ENCODE data around the gene CREBRF. TPM values are rescaled to one million over a fixed set of nuclear protein-coding genes. Genes with fewer than 3 reads are reported as not detected.
"Not testable (repeated sequence)": the region's sequence is repeated elsewhere in the genome, so short reads cannot be mapped to it uniquely, and the experiment has no call there.

Gene CREBRF
- total RNA-seq, 1 donor from 2014 or later = 17.8 TPM

DNA sequence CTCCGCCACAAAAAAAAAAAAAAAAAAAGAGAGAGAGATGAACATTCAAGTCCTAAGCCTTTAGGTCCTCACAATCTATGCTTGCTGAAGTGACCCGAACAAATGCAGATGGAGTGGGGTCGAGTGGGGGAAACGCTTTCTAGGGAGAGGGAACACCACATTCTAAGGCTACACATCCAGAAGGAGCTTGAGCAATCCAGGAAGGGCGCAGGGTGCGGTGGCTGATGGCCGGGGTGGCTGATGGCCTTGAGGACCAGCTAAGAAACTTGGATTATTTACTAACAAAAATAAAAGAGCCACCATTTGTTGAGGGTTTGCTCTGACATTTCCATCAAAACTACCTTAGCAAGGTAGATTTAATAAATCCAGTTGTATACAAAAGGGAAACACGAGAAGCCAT, 87.4 kb downstream of the CREBRF start:
- TF ChIP-seq, protein P1, sequence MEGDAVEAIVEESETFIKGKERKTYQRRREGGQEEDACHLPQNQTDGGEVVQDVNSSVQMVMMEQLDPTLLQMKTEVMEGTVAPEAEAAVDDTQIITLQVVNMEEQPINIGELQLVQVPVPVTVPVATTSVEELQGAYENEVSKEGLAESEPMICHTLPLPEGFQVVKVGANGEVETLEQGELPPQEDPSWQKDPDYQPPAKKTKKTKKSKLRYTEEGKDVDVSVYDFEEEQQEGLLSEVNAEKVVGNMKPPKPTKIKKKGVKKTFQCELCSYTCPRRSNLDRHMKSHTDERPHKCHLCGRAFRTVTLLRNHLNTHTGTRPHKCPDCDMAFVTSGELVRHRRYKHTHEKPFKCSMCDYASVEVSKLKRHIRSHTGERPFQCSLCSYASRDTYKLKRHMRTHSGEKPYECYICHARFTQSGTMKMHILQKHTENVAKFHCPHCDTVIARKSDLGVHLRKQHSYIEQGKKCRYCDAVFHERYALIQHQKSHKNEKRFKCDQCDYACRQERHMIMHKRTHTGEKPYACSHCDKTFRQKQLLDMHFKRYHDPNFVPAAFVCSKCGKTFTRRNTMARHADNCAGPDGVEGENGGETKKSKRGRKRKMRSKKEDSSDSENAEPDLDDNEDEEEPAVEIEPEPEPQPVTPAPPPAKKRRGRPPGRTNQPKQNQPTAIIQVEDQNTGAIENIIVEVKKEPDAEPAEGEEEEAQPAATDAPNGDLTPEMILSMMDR (IDR thresholded peaks at IDR 0.05; ENCODE audit: unreplicated experiment) = no peak
- H3K4me3 Mint-ChIP-seq (ENCODE audit: low read depth) = no peak overlapping the region
- no peak for DNase-seq (ENCODE audit: low spot score, unreplicated experiment)
- no peak overlapping the region for H3K27ac Mint-ChIP-seq
- peaks cover 4% of the 10 kb centered on the region for H3K36me3 Mint-ChIP-seq (ENCODE audit: insufficient read depth)
- peaks cover 2% of the 10 kb centered on the region for H3K4me1 Mint-ChIP-seq (ENCODE audit: low read depth)
- H3K27me3 Mint-ChIP-seq = no peaks in the 10 kb centered on the region
- no peaks in the 10 kb centered on the region for H3K9me3 Mint-ChIP-seq (ENCODE audit: low read depth)

DNA sequence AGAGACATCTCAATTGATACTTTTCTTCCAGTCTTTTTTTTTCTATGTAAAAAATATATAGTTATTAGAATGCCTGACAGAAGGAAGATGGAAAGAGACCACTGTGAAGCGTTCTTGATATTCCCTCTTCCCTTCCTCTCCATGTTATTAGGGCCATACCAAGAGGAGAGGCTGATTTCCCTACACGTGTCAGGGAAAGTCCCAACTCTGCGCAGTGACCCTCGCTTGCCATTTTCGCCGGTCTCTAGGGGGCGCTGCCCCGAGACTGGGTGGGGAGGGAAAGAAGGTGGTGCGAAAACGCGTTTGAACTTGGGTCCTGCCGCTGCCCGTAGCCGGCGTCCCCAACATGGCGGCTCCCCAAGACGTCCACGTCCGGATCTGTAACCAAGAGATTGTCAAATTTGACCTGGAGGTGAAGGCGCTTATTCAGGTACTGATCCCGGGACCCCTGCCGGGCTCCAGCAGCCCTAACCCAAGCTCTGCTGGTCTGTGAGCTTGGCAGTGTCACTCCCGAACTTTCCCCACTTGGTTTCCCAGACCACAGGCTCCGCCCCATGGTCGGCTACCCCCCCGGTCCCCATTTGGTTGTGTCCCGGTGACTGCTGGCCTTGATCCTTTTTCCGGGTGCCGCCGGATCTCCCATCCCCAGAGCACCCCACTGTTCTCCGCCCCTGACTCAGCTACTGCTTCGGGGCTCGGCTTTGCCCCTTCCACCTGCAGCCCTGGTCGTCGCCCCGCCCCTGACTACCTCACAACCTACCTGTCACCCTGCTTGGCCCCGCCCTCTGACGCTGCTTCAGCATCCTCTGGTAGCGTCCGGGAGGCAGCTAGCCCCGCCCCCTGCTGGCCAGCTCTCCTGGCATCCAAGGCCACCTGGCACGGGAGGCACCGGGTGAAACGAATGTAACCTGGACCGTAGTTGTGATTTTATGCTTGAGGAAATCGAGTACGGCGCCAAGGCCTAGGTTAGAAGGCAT, 88.3 kb downstream of the CREBRF start, which contains the start of gene BNIP1:
BNIP1 (plus strand) TSS at position 332 of the 977 bp plus-strand sequence; CDS start at position 347, 15 bp downstream.
- TF ChIP-seq, protein P1 (IDR thresholded peaks at IDR 0.05; ENCODE audit: unreplicated experiment) = peak; percentile 96
- Mint-ChIP-seq H3K27ac (peak within 1 kb of the TSS; percentile 98), H3K27me3 (no peaks in the 10 kb centered on the region), H3K36me3 (ENCODE audit: insufficient read depth) (peaks cover 4% of the 10 kb centered on the region), H3K4me1 (ENCODE audit: low read depth) (peaks cover 2% of the 10 kb centered on the region), H3K4me3 (ENCODE audit: low read depth) (peak within 1 kb of the TSS; percentile 99), H3K9me3 (ENCODE audit: low read depth) (no peaks in the 10 kb centered on the region)
- peak; percentile 98 for DNase-seq (ENCODE audit: low spot score, unreplicated experiment)

DNA sequence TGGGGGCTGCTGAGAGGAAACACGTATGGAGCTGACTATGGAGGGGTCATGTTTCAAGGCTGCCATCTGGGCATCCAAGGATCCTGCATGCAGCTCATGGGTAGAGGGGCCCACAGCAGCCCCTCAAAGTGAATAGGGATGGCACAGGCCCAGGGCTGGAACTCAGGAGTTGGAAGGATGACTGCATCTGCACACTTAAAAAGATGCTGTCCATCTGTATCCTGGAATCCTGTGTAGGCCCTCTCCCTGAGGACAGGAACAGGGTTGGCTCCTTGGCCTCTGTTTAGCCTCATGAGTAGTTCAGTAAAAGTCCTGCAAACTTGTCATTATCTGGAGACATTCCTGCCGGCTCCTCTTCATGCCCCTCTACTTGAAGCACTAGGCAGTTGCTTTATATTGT, 92.2 kb downstream of the CREBRF start:
- H3K9me3 Mint-ChIP-seq (ENCODE audit: low read depth) = no peaks in the 10 kb centered on the region
- TF ChIP-seq, protein P1 (IDR thresholded peaks at IDR 0.05; ENCODE audit: unreplicated experiment) = no peak
- H3K27ac Mint-ChIP-seq = no peak overlapping the region
- DNase-seq (ENCODE audit: low spot score, unreplicated experiment) = no peak
- no peaks in the 10 kb centered on the region for H3K27me3 Mint-ChIP-seq
- H3K4me3 Mint-ChIP-seq (ENCODE audit: low read depth) = no peak overlapping the region
- peaks cover 2% of the 10 kb centered on the region for H3K4me1 Mint-ChIP-seq (ENCODE audit: low read depth)
- peaks cover 7% of the 10 kb centered on the region for H3K36me3 Mint-ChIP-seq (ENCODE audit: insufficient read depth)

DNA sequence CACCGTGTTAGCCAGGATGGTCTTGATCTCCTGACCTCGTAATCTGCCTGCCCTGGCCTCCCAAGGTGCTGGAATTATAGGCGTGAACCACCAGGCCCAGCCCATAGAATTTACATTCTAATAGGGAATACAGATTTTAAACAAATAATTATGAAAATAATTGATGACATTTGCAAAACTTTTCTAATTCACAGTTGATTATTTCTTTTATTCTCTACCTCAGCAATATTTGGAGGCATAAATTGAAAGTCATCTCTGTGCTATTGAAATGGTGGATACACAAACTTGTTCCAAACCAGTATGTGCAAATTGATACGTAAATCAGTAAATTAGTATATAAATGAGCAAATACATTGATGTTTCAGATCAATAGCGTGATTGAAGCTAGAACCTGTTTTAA, 96.4 kb downstream of the CREBRF start:
- no peak overlapping the region for H3K27ac Mint-ChIP-seq
- no peak for DNase-seq (ENCODE audit: low spot score, unreplicated experiment)
- H3K27me3 Mint-ChIP-seq = no peaks in the 10 kb centered on the region
- no peaks in the 10 kb centered on the region for H3K9me3 Mint-ChIP-seq (ENCODE audit: low read depth)
- H3K4me1 Mint-ChIP-seq (ENCODE audit: low read depth) = no peaks in the 10 kb centered on the region
- H3K4me3 Mint-ChIP-seq (ENCODE audit: low read depth) = no peak overlapping the region
- peaks cover 10% of the 10 kb centered on the region for H3K36me3 Mint-ChIP-seq (ENCODE audit: insufficient read depth)
- TF ChIP-seq, protein P1 (IDR thresholded peaks at IDR 0.05; ENCODE audit: unreplicated experiment) = no peak

DNA sequence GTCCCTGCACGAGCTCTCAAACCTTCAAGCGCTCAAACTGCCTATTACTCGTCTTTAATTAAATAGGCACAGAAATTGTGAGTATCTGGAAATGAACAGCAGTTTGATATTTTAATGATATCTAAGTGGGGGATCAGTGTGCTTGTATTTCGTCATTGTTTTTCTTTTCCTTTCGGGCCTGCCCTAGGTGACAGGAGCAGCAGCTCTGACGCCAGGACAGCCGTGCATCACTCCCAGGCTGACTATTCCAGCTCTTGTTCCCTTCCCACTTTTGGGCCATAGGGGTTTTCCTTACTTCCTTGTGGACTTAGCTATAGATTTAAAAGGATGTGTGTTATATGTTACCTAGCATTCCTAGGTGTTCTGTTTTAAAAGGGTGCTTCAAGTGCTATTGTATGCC, 97.7 kb downstream of the CREBRF start:
- Mint-ChIP-seq H3K27me3 (no peaks in the 10 kb centered on the region), H3K4me1 (ENCODE audit: low read depth) (no peaks in the 10 kb centered on the region), H3K36me3 (ENCODE audit: insufficient read depth) (peaks cover 9% of the 10 kb centered on the region), H3K4me3 (ENCODE audit: low read depth) (no peak overlapping the region), H3K27ac (no peak overlapping the region), H3K9me3 (ENCODE audit: low read depth) (no peaks in the 10 kb centered on the region)
- no peak for DNase-seq (ENCODE audit: low spot score, unreplicated experiment)
- TF ChIP-seq, protein P1 (IDR thresholded peaks at IDR 0.05; ENCODE audit: unreplicated experiment) = no peak

DNA sequence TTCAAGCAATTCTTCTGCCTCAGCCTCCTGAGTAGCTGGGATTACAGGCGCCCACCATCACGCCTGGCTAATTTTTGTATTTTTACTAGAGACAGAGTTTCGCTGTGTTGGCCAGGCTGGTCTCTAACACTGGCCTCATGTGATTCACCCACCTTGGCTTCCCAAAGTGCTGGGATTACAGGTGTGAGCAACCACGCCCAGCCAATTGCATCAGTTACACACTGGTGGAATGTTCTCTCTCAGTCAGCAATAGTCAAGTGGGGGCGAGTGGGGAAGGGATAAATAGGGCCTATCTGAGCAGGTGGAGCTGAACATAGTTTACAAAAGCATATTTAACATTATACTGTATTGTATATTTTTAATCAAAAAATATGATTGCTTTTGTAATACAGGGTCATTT, 98.5 kb downstream of the CREBRF start:
- H3K27me3 Mint-ChIP-seq; DNase-seq (ENCODE audit: low spot score, unreplicated experiment); H3K4me3 Mint-ChIP-seq (ENCODE audit: low read depth); H3K36me3 Mint-ChIP-seq (ENCODE audit: insufficient read depth); H3K27ac Mint-ChIP-seq; H3K9me3 Mint-ChIP-seq (ENCODE audit: low read depth); H3K4me1 Mint-ChIP-seq (ENCODE audit: low read depth): not testable (repeated sequence)
